Lower lobe of right lung (tissue), 2 donors: Measurements from ENCODE around the gene UNK. TPM values are rescaled to one million over a fixed set of nuclear protein-coding genes. Genes with fewer than 3 reads are reported as not detected.

ENCODE experiments used
- ATAC-seq, 2 donors: fragments of 200-7000 bp; cut with Tn5 transposase; one replicate each; pipeline ENCODE4 v1.9.1; 2020 to 2022; ENCODE audit warnings: mild to moderate bottlenecking in 2 of 2, moderate library complexity in 2 of 2
- DNase-seq: peaks from one replicate; pipeline ENCODE4 v3.0.0-alpha.2; 2020
- H3K27ac ChIP-seq: fragments of 200-600 bp; one replicate; pipeline ENCODE4 v1.8.0; 2022
- H3K27me3 ChIP-seq: fragments of 200-600 bp; one replicate; pipeline ENCODE4 v1.8.0; 2022; ENCODE audit warnings: low read depth
- H3K36me3 ChIP-seq: fragments of 200-600 bp; one replicate; pipeline ENCODE4 v1.8.0; 2022; ENCODE audit warnings: mild to moderate bottlenecking
- H3K4me1 ChIP-seq: fragments of 200-600 bp; one replicate; pipeline ENCODE4 v1.8.0; 2022
- H3K4me3 ChIP-seq: fragments of 200-600 bp; one replicate; pipeline ENCODE4 v1.8.0; 2022; ENCODE audit warnings: mild to moderate bottlenecking
- H3K9me3 ChIP-seq: fragments of 200-600 bp; one replicate; pipeline ENCODE4 v1.8.0; 2022
- intact Hi-C: fragments of 100-400 bp; cut with DNase I; formaldehyde crosslinking; loops from one replicate; pipeline ENCODE4 v1.11.0; 2022
- total RNA-seq: library from RNA; stranded (reverse); fragmentation: NEBNext Ultra II Directional; extraction: Animal tissue kit (Norgen Biotek cat#: 25700); gene quantifications from one replicate; pipeline ENCODE4 v1.2.1, GENCODE V29; 2021
- TF ChIP-seq, protein P1 (sequence below): fragments of 200-600 bp; IDR thresholded peaks from one replicate; pipeline ENCODE4 v1.8.0; 2022; ENCODE audit warnings: antibody characterized with exemption, mild to moderate bottlenecking
- donor health status: DM: no; HTN: yes; CAD: no; lungs with severe emphysema.

UNK gene
- total RNA-seq, 1 donor from 2014 or later, result 31.1 TPM

DNA sequence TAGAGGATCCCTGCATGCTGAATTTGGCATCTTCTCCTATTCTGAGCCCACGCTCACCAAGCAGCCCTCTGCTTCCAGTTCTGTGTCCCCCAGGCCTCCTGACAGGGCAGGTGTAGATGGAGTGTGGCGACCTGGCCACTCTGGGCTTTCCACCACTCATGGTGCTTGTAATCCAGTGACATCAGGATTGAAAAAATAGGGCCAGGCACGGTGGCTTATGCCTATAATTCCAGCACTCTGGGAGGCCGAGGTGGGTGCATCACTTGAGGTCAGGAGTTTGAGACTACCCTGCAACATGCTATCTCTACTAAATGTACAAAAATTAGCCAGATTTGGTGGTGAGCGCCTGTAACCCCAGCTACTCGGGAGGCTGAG, 29.4 kb downstream of the UNK start:
- intact Hi-C loops, result no loop called here

DNA sequence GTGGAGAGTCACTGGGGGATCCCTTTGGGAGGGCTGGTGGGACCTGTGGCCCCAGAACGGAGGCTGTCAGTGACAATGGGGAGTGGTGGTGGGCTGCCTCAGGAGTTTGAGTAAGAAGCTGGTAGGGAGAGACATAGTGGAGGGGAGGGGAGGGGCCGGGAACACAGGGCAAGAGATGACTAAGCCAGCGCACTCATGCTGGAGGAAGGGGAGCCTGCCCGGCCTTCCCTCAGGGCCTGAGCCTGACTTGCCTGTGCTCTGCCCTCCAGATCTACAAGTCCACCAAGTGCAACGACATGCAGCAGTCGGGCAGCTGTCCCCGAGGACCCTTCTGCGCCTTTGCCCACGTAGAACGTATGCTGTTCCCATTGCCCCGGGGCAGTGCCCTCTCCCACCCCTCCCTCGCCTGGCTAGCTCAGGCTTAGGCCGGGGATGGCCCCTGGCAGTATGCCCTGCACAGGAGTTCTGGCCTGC, 30.3 kb downstream of the UNK start:
- Histone ChIP-seq H3K4me3 (no peak overlapping the region), H3K27me3 (no peaks in the 10 kb centered on the region), H3K9me3 (no peaks in the 10 kb centered on the region), H3K27ac (no peak overlapping the region), H3K36me3 (peaks cover 100% of the 10 kb centered on the region), H3K4me1 (no peaks in the 10 kb centered on the region)
- no peak for DNase-seq
- TF ChIP-seq, protein P1, sequence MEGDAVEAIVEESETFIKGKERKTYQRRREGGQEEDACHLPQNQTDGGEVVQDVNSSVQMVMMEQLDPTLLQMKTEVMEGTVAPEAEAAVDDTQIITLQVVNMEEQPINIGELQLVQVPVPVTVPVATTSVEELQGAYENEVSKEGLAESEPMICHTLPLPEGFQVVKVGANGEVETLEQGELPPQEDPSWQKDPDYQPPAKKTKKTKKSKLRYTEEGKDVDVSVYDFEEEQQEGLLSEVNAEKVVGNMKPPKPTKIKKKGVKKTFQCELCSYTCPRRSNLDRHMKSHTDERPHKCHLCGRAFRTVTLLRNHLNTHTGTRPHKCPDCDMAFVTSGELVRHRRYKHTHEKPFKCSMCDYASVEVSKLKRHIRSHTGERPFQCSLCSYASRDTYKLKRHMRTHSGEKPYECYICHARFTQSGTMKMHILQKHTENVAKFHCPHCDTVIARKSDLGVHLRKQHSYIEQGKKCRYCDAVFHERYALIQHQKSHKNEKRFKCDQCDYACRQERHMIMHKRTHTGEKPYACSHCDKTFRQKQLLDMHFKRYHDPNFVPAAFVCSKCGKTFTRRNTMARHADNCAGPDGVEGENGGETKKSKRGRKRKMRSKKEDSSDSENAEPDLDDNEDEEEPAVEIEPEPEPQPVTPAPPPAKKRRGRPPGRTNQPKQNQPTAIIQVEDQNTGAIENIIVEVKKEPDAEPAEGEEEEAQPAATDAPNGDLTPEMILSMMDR, result no peak
- intact Hi-C loops, result no loop called here
- ATAC-seq, result no peak

More for the DNA sequence above, 29.4 kb downstream of the UNK start:
- Histone ChIP-seq H3K27me3 (no peaks in the 10 kb centered on the region), H3K4me3 (no peak overlapping the region), H3K9me3 (no peaks in the 10 kb centered on the region), H3K36me3 (peaks cover 96% of the 10 kb centered on the region), H3K27ac (no peak overlapping the region), H3K4me1 (peaks cover 4% of the 10 kb centered on the region)
- TF ChIP-seq, protein P1, result no peak
- DNase-seq, result no peak
- ATAC-seq, result no peak

DNA sequence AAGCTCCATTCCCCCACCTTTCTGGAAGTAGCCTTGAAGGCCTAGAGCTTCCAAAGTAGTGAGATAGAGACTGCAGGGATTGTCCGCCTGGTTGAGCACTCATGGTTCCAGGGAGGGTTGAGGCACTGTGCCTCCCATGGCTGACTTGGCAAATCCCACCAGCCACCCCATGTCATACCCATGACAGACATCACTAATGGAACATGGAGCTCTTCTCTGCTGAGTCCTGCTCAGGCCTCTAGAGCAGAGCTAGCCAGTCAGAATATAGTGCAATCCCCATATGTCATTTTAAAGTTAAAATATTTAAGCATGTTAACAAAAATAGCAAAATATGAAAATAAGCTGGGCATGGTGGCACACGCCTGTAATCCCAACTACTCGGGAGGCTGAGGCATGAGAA, 30.8 kb downstream of the UNK start:
- ATAC-seq (no peak), DNase-seq (no peak)
- H3K36me3 ChIP-seq, result peaks cover 100% of the 10 kb centered on the region

DNA sequence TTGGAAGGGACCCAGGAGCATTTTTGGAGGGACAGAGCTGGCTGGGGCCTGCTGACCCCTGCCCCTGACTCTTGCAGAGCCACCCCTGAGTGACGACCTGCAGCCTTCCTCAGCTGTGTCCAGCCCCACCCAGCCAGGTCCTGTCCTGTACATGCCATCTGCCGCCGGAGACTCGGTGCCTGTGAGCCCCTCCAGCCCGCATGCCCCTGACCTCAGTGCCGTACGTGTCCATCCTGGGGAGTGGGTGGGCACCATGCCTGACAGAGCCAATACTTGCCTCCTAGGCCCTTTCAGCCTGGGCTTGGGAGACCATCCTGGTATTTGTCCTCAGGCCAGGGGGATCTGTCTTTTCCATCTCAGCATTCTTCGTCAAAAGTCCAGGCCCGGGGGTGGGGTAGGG, 32.1 kb downstream of the UNK start:
- H3K27ac ChIP-seq, result no peak overlapping the region
- H3K9me3 ChIP-seq, result no peaks in the 10 kb centered on the region
- H3K4me1 ChIP-seq, result no peaks in the 10 kb centered on the region
- DNase-seq (no peak), ATAC-seq (no peak)
- TF ChIP-seq, protein P1, result no peak
- H3K27me3 ChIP-seq, result no peaks in the 10 kb centered on the region
- intact Hi-C loops, result no loop called here
- H3K36me3 ChIP-seq, result peaks cover 100% of the 10 kb centered on the region
- H3K4me3 ChIP-seq, result no peak overlapping the region

More for the DNA sequence above, 30.8 kb downstream of the UNK start:
- TF ChIP-seq, protein P1, result no peak
- Histone ChIP-seq H3K4me3 (no peak overlapping the region), H3K4me1 (no peaks in the 10 kb centered on the region), H3K27ac (no peak overlapping the region), H3K9me3 (no peaks in the 10 kb centered on the region), H3K27me3 (no peaks in the 10 kb centered on the region)
- intact Hi-C loops, result no loop called here

DNA sequence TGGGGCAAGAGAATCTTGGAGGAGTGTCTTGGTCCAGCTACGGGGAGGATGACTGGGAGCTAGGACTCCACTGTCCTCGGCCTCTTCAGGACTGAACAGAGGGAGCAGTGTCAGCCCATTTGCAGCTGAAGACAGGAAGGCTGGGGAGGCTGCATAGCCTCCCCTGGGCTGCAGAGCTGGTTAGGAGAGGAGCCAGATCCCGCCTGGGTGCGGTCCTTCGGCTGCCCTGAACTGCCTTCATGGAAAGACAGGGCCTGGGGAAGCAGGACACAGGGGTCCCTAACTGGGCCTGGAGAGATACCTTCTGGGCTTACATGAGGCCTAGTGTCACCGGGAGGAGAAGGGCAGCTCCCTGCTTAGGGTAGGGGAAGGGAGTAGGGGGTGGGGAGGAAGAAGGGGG, 33.0 kb downstream of the UNK start:
- DNase-seq (no peak), ATAC-seq (no peak)
- Histone ChIP-seq H3K9me3 (no peaks in the 10 kb centered on the region), H3K4me1 (no peaks in the 10 kb centered on the region), H3K4me3 (no peak overlapping the region), H3K36me3 (peaks cover 100% of the 10 kb centered on the region), H3K27me3 (no peaks in the 10 kb centered on the region), H3K27ac (no peak overlapping the region)
- TF ChIP-seq, protein P1, result no peak
- intact Hi-C loops, result no loop called here
